ENCODE data around the gene PWP2.
"Not testable (repeated sequence)": the region's sequence is repeated elsewhere in the genome, so short reads cannot be mapped to it uniquely, and the experiment has no call there.

PWP2 gene

DNA sequence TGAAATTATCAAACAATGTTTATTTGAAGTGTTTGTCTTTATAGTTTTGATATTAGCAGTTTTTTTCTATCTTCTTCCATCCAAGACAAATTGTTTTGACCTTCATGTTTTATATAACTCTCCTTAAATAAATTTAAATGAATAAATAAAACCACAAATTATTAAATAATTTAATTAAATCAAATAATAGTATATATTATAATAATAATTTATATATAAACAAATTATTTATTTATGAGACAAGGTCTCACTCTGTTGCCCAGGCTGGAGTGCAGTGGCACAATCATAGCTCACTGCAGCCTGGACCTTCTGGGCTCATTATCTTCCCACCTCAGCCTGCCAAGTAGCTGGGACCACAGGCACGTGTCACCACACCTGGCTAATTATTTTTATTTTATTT is 12.4 kb upstream of the PWP2 start:
- no peak overlapping the region for H3K18ac ChIP-seq (ENCODE audit: low read depth in 1 of 2, low read length in 2 of 2)
- H3K27me3 ChIP-seq (ENCODE audit: control insufficient read depth in 1 of 2, insufficient read depth in 1 of 2, low read length in 2 of 2) = no peaks in the 10 kb centered on the region
- WGBS = no CpG with 5 or more reads among the region's 1 CpG
- H3K14ac ChIP-seq (ENCODE audit: low read length in 2 of 2) = no peak overlapping the region
- H2BK120ac ChIP-seq (ENCODE audit: low read depth, low read length) = no peak overlapping the region
- no peak overlapping the region for H3K4me3 ChIP-seq (ENCODE audit: insufficient read depth in 1 of 2, low read depth in 1 of 2, low read length in 2 of 2)
- peaks cover 11% of the 10 kb centered on the region for H3K79me1 ChIP-seq (replicated peaks; ENCODE audit: low read length, poor library complexity, severe bottlenecking)
- no peak overlapping the region for H2BK12ac ChIP-seq (ENCODE audit: low read length in 2 of 2)
- no peak overlapping the region for H3K4ac ChIP-seq (ENCODE audit: low read depth in 1 of 2, low read length in 2 of 2)
- H4K8ac ChIP-seq (ENCODE audit: low read length) = no peak overlapping the region
- no peak overlapping the region for H3K4me2 ChIP-seq (ENCODE audit: low read length, poor library complexity, severe bottlenecking)
- no peak overlapping the region for H3K23ac ChIP-seq (ENCODE audit: low read length in 2 of 2)
- H3K9me3 ChIP-seq (ENCODE audit: control insufficient read depth, low read length) = no peaks in the 10 kb centered on the region
- DNase-seq = no peak
- no peak overlapping the region for H3K9ac ChIP-seq (ENCODE audit: low read length)
- no peak overlapping the region for H2BK5ac ChIP-seq (ENCODE audit: low read depth, low read length, poor library complexity, severe bottlenecking)
- peaks cover 11% of the 10 kb centered on the region for H3K4me1 ChIP-seq (ENCODE audit: control insufficient read depth, insufficient read depth, low read depth, low read length)
- no peak overlapping the region for H2AK5ac ChIP-seq (ENCODE audit: low read length, severe bottlenecking)
- no peak overlapping the region for H3K27ac ChIP-seq (ENCODE audit: low read length, poor library complexity, severe bottlenecking)
- no peak overlapping the region for H2AFZ ChIP-seq (ENCODE audit: low read depth, low read length)
- H3K36me3 ChIP-seq (ENCODE audit: control insufficient read depth in 1 of 2, insufficient read depth in 2 of 2, low read depth in 1 of 2, low read length in 2 of 2) = peaks cover 28 to 38% of the 10 kb centered on the region in 2 experiments
- H4K91ac ChIP-seq (ENCODE audit: low read length) = no peak overlapping the region
- H2BK15ac ChIP-seq (ENCODE audit: low read depth, poor library complexity, severe bottlenecking) = no peak overlapping the region

DNA sequence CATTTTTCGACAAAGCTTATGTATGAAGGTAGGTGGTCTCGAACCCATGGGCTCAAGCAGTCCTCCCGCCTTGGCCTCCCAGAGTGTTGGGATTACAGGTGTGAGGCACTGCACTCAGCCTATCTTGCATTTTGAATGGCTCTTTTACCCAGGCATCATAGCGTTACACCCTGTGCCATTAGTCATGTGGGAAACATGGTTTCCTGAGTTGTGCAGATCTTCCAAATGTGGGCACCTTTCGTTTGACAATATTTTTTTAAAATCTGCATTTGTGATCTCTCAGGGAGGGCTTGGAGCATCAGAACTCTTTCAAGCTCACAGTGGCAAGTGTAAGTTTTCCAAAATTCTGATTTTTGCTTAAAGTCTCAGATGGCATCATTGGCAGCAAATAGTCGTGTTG is 8.7 kb upstream of the PWP2 start:
- H3K23ac ChIP-seq (ENCODE audit: low read length in 2 of 2); H2AK5ac ChIP-seq (ENCODE audit: low read length, severe bottlenecking); H3K79me1 ChIP-seq (replicated peaks; ENCODE audit: low read length, poor library complexity, severe bottlenecking); H3K27me3 ChIP-seq (ENCODE audit: control insufficient read depth in 1 of 2, insufficient read depth in 1 of 2, low read length in 2 of 2); H2BK15ac ChIP-seq (ENCODE audit: low read depth, poor library complexity, severe bottlenecking); H2BK120ac ChIP-seq (ENCODE audit: low read depth, low read length); H4K8ac ChIP-seq (ENCODE audit: low read length); DNase-seq; H2BK12ac ChIP-seq (ENCODE audit: low read length in 2 of 2); H4K91ac ChIP-seq (ENCODE audit: low read length); H2BK5ac ChIP-seq (ENCODE audit: low read depth, low read length, poor library complexity, severe bottlenecking); H3K14ac ChIP-seq (ENCODE audit: low read length in 2 of 2); H3K4me2 ChIP-seq (ENCODE audit: low read length, poor library complexity, severe bottlenecking); H3K27ac ChIP-seq (ENCODE audit: low read length, poor library complexity, severe bottlenecking); H3K4ac ChIP-seq (ENCODE audit: low read depth in 1 of 2, low read length in 2 of 2); H3K9me3 ChIP-seq (ENCODE audit: control insufficient read depth, low read length); H3K18ac ChIP-seq (ENCODE audit: low read depth in 1 of 2, low read length in 2 of 2); H3K9ac ChIP-seq (ENCODE audit: low read length); H2AFZ ChIP-seq (ENCODE audit: low read depth, low read length); H3K4me1 ChIP-seq (ENCODE audit: control insufficient read depth, insufficient read depth, low read depth, low read length); H3K4me3 ChIP-seq (ENCODE audit: insufficient read depth in 1 of 2, low read depth in 1 of 2, low read length in 2 of 2): not testable (repeated sequence)
- no CpG with 5 or more reads among the region's 6 CpGs for WGBS
- H3K36me3 ChIP-seq (ENCODE audit: control insufficient read depth in 1 of 2, insufficient read depth in 2 of 2, low read depth in 1 of 2, low read length in 2 of 2) = peaks cover 5 to 12% of the 10 kb centered on the region in 2 experiments

DNA sequence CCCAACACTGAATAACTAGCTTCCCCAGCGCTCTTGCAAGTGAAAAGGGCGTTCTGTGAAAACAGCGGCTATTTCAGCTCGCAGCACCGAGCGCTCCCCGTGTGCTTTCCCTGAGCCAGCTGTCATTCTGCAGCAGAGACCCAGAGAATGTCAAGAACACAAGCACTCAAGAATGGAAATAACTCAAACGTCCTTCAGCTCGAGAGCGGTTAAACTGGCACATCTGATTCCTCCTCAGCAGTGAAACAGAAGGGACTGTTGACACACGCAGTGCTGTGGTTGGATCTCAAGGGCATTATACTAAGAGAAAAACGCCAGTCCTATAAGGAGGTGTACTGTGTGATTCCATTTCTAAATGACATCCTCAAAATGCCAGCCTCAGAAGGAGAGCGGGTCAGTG is 8.2 kb upstream of the PWP2 start:
- not testable (repeated sequence) for H2BK5ac ChIP-seq (ENCODE audit: low read depth, low read length, poor library complexity, severe bottlenecking); H3K18ac ChIP-seq (ENCODE audit: low read depth in 1 of 2, low read length in 2 of 2); H3K4me1 ChIP-seq (ENCODE audit: control insufficient read depth, insufficient read depth, low read depth, low read length); H3K27ac ChIP-seq (ENCODE audit: low read length, poor library complexity, severe bottlenecking); H3K4me3 ChIP-seq (ENCODE audit: insufficient read depth in 1 of 2, low read depth in 1 of 2, low read length in 2 of 2); DNase-seq; H4K8ac ChIP-seq (ENCODE audit: low read length); H2BK120ac ChIP-seq (ENCODE audit: low read depth, low read length); H4K91ac ChIP-seq (ENCODE audit: low read length); H2AK5ac ChIP-seq (ENCODE audit: low read length, severe bottlenecking); H3K4ac ChIP-seq (ENCODE audit: low read depth in 1 of 2, low read length in 2 of 2); H3K14ac ChIP-seq (ENCODE audit: low read length in 2 of 2); H3K36me3 ChIP-seq (ENCODE audit: control insufficient read depth in 1 of 2, insufficient read depth in 2 of 2, low read depth in 1 of 2, low read length in 2 of 2); H2BK12ac ChIP-seq (ENCODE audit: low read length in 2 of 2); H3K27me3 ChIP-seq (ENCODE audit: control insufficient read depth in 1 of 2, insufficient read depth in 1 of 2, low read length in 2 of 2); H3K23ac ChIP-seq (ENCODE audit: low read length in 2 of 2); H2AFZ ChIP-seq (ENCODE audit: low read depth, low read length); H3K79me1 ChIP-seq (replicated peaks; ENCODE audit: low read length, poor library complexity, severe bottlenecking); H2BK15ac ChIP-seq (ENCODE audit: low read depth, poor library complexity, severe bottlenecking); H3K4me2 ChIP-seq (ENCODE audit: low read length, poor library complexity, severe bottlenecking); H3K9ac ChIP-seq (ENCODE audit: low read length); H3K9me3 ChIP-seq (ENCODE audit: control insufficient read depth, low read length)
- WGBS = no CpG with 5 or more reads among the region's 13 CpGs

DNA sequence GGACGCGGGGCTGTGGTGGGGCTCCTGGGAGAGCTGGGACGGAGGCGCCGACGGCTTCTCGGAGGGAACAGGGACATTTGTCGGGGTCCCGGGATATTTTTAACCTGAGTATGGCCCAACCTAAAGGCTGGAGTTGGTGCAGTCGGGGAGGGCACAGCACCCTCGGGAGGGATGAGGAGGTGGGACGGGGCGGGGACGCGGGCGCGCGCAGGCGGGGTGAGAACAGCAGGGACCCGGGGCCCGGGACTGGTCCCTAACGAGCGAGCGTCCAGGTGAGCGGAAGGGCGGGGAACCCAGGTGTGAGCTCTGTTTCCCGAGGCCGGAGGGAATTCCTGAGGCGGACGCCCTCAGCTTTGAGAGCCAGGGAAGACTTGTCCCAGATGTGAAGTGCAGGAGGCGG is 390 bp downstream of the PWP2 start:
- H2BK5ac ChIP-seq (ENCODE audit: low read depth, low read length, poor library complexity, severe bottlenecking); DNase-seq; H2BK15ac ChIP-seq (ENCODE audit: low read depth, poor library complexity, severe bottlenecking); H3K23ac ChIP-seq (ENCODE audit: low read length in 2 of 2); H2AFZ ChIP-seq (ENCODE audit: low read depth, low read length); H3K18ac ChIP-seq (ENCODE audit: low read depth in 1 of 2, low read length in 2 of 2); H3K9ac ChIP-seq (ENCODE audit: low read length); H3K4ac ChIP-seq (ENCODE audit: low read depth in 1 of 2, low read length in 2 of 2); H3K27ac ChIP-seq (ENCODE audit: low read length, poor library complexity, severe bottlenecking); H4K8ac ChIP-seq (ENCODE audit: low read length); H3K9me3 ChIP-seq (ENCODE audit: control insufficient read depth, low read length); H2BK120ac ChIP-seq (ENCODE audit: low read depth, low read length); H2BK12ac ChIP-seq (ENCODE audit: low read length in 2 of 2); H3K4me2 ChIP-seq (ENCODE audit: low read length, poor library complexity, severe bottlenecking); H3K4me1 ChIP-seq (ENCODE audit: control insufficient read depth, insufficient read depth, low read depth, low read length); H3K79me1 ChIP-seq (replicated peaks; ENCODE audit: low read length, poor library complexity, severe bottlenecking); H3K36me3 ChIP-seq (ENCODE audit: control insufficient read depth in 1 of 2, insufficient read depth in 2 of 2, low read depth in 1 of 2, low read length in 2 of 2); H3K14ac ChIP-seq (ENCODE audit: low read length in 2 of 2); H3K27me3 ChIP-seq (ENCODE audit: control insufficient read depth in 1 of 2, insufficient read depth in 1 of 2, low read length in 2 of 2); H3K4me3 ChIP-seq (ENCODE audit: insufficient read depth in 1 of 2, low read depth in 1 of 2, low read length in 2 of 2); H4K91ac ChIP-seq (ENCODE audit: low read length); H2AK5ac ChIP-seq (ENCODE audit: low read length, severe bottlenecking): not testable (repeated sequence)
- WGBS = no CpG with 5 or more reads among the region's 31 CpGs
